ENCODE measurements around the gene PIK3CD. TPM values are rescaled to one million over a fixed set of nuclear protein-coding genes. Genes with fewer than 3 reads are reported as not detected.

The PIK3CD gene
- total RNA-seq, 1 experiment from 2014 or later: 0.77 TPM

- H3K27ac Mint-ChIP-seq (ENCODE audit: unreplicated experiment): no peak overlapping the region
- no peak for DNase-seq
- no TSS peak for BruUV-seq (replicated peaks)
- Histone ChIP-seq H3K4me3 (ENCODE audit: low read depth, low read length) (no peak overlapping the region), H3K4me1 (no peaks in the 10 kb centered on the region), H3K9me3 (no peaks in the 10 kb centered on the region), H3K27me3 (replicated peaks; ENCODE audit: control insufficient read depth, insufficient read depth, low read length) (no peaks in the 10 kb centered on the region), H3K36me3 (ENCODE audit: control insufficient read depth, insufficient read depth, low read length) (peaks cover 4% of the 10 kb centered on the region)
- CTCF ChIA-PET: no interaction called here
- POLR2A ChIA-PET: no interaction called here
- H3K36me3 Mint-ChIP-seq (ENCODE audit: insufficient read depth, unreplicated experiment): peaks cover 61% of the 10 kb centered on the region
- no peaks in the 10 kb centered on the region for H3K9me3 Mint-ChIP-seq (ENCODE audit: unreplicated experiment)
- intact Hi-C loops (cut with micrococcal nuclease; ENCODE audit: unreplicated experiment): loop anchor here (10.0 kb wide), 1 partner anchor 135 kb away; no protein-coding TSS in a partner anchor
- no peak overlapping the region for H3K4me3 Mint-ChIP-seq (ENCODE audit: unreplicated experiment)
- H3K4me1 Mint-ChIP-seq (ENCODE audit: low read depth, unreplicated experiment): no peaks in the 10 kb centered on the region
- H3K27me3 Mint-ChIP-seq (ENCODE audit: insufficient read depth, unreplicated experiment): no peaks in the 10 kb centered on the region
- TF ChIP-seq, protein P1, sequence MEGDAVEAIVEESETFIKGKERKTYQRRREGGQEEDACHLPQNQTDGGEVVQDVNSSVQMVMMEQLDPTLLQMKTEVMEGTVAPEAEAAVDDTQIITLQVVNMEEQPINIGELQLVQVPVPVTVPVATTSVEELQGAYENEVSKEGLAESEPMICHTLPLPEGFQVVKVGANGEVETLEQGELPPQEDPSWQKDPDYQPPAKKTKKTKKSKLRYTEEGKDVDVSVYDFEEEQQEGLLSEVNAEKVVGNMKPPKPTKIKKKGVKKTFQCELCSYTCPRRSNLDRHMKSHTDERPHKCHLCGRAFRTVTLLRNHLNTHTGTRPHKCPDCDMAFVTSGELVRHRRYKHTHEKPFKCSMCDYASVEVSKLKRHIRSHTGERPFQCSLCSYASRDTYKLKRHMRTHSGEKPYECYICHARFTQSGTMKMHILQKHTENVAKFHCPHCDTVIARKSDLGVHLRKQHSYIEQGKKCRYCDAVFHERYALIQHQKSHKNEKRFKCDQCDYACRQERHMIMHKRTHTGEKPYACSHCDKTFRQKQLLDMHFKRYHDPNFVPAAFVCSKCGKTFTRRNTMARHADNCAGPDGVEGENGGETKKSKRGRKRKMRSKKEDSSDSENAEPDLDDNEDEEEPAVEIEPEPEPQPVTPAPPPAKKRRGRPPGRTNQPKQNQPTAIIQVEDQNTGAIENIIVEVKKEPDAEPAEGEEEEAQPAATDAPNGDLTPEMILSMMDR (IDR thresholded peaks at IDR 0.05; ENCODE audit: insufficient read depth in 1 of 2, low read depth in 1 of 2, low read length in 1 of 2, severe bottlenecking in 1 of 2, unreplicated experiment in 1 of 2): no peak
Observed at GRCh38 chr1:9729523-9729922, 78.0 kb downstream of the PIK3CD start.

GRCh38 chr1:9730096-9730901 lies 78.8 kb downstream of the PIK3CD start:
- no peaks in the 10 kb centered on the region for H3K4me1 Mint-ChIP-seq (ENCODE audit: low read depth, unreplicated experiment)
- no peak overlapping the region for H3K27ac Mint-ChIP-seq (ENCODE audit: unreplicated experiment)
- peaks cover 63% of the 10 kb centered on the region for H3K36me3 Mint-ChIP-seq (ENCODE audit: insufficient read depth, unreplicated experiment)
- peaks cover 4% of the 10 kb centered on the region for H3K36me3 ChIP-seq (ENCODE audit: control insufficient read depth, insufficient read depth, low read length)
- no peaks in the 10 kb centered on the region for H3K27me3 ChIP-seq (replicated peaks; ENCODE audit: control insufficient read depth, insufficient read depth, low read length)
- H3K9me3 ChIP-seq: no peaks in the 10 kb centered on the region
- CTCF ChIA-PET: no interaction called here
- no TSS peak for BruUV-seq (replicated peaks)
- no peaks in the 10 kb centered on the region for H3K4me1 ChIP-seq
- no peak for DNase-seq
- H3K4me3 Mint-ChIP-seq (ENCODE audit: unreplicated experiment): no peak overlapping the region
- intact Hi-C loops (cut with micrococcal nuclease; ENCODE audit: unreplicated experiment): no loop called here
- POLR2A ChIA-PET: no interaction called here
- no peaks in the 10 kb centered on the region for H3K27me3 Mint-ChIP-seq (ENCODE audit: insufficient read depth, unreplicated experiment)
- no peaks in the 10 kb centered on the region for H3K9me3 Mint-ChIP-seq (ENCODE audit: unreplicated experiment)
- TF ChIP-seq, protein P1 (IDR thresholded peaks at IDR 0.05; ENCODE audit: insufficient read depth in 1 of 2, low read depth in 1 of 2, low read length in 1 of 2, severe bottlenecking in 1 of 2, unreplicated experiment in 1 of 2): no peak
- no peak overlapping the region for H3K4me3 ChIP-seq (ENCODE audit: low read depth, low read length)

DNA sequence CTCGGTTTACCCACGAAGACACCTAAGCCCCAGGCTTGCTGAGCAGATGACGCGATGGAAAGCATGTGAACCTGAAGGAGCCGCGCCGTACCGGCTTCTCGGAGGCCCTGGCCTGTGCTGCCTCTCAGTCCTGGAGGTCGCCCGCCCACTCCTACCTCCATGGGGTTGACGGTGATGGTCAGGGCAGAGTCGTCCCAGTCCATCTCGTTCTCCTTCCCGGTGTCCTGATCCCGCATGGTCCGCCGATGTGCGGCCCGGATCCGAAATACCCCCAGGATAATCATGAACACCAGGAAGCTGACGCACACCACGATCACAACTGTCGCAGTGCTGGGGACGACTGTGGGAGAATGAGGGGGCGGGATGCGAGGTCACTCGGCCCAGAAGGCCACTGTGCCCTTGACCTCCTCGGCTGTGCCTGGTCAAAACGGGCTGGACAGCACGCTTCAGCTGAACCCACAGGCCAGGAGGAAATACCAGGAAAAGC lies 79.6 kb downstream of the PIK3CD start:
- no peaks in the 10 kb centered on the region for H3K9me3 ChIP-seq
- peaks cover 70% of the 10 kb centered on the region for H3K36me3 Mint-ChIP-seq (ENCODE audit: insufficient read depth, unreplicated experiment)
- ChIA-PET POLR2A (no interaction called here), CTCF (no interaction called here)
- no peaks in the 10 kb centered on the region for H3K9me3 Mint-ChIP-seq (ENCODE audit: unreplicated experiment)
- H3K4me1 Mint-ChIP-seq (ENCODE audit: low read depth, unreplicated experiment): no peaks in the 10 kb centered on the region
- H3K36me3 ChIP-seq (ENCODE audit: control insufficient read depth, insufficient read depth, low read length): peaks cover 4% of the 10 kb centered on the region
- no peaks in the 10 kb centered on the region for H3K27me3 ChIP-seq (replicated peaks; ENCODE audit: control insufficient read depth, insufficient read depth, low read length)
- H3K27ac Mint-ChIP-seq (ENCODE audit: unreplicated experiment): no peak overlapping the region
- no TSS peak for BruUV-seq (replicated peaks)
- H3K4me1 ChIP-seq: no peaks in the 10 kb centered on the region
- TF ChIP-seq, protein P1 (IDR thresholded peaks at IDR 0.05; ENCODE audit: insufficient read depth in 1 of 2, low read depth in 1 of 2, low read length in 1 of 2, severe bottlenecking in 1 of 2, unreplicated experiment in 1 of 2): no peak
- intact Hi-C loops (cut with micrococcal nuclease; ENCODE audit: unreplicated experiment): no loop called here
- no peaks in the 10 kb centered on the region for H3K27me3 Mint-ChIP-seq (ENCODE audit: insufficient read depth, unreplicated experiment)
- DNase-seq: no peak
- H3K4me3 Mint-ChIP-seq (ENCODE audit: unreplicated experiment): no peak overlapping the region
- no peak overlapping the region for H3K4me3 ChIP-seq (ENCODE audit: low read depth, low read length)
